Left ventricle myocardium inferior (tissue), 1 donor: Measurements from ENCODE around the gene GJB6. TPM values are rescaled to one million over a fixed set of nuclear protein-coding genes. Genes with fewer than 3 reads are reported as not detected.

Experiments
- DNase-seq: peaks from one replicate; pipeline ENCODE4 v3.0.0-alpha.2; 2020
- H3K27ac ChIP-seq: fragments of 200-600 bp; replicated peaks from 2 replicates; pipeline ENCODE4 v1.8.0; 2021
- H3K27me3 ChIP-seq: fragments of 200-600 bp; 2 replicates; pipeline ENCODE4 v1.8.0; 2021; ENCODE audit warnings: low read depth
- H3K36me3 ChIP-seq: fragments of 200-600 bp; 2 replicates; pipeline ENCODE4 v1.8.0; 2021
- H3K4me1 ChIP-seq: fragments of 200-600 bp; 2 replicates; pipeline ENCODE4 v1.8.0; 2021
- H3K4me3 ChIP-seq: fragments of 200-600 bp; 2 replicates; pipeline ENCODE4 v1.8.0; 2021; ENCODE audit warnings: mild to moderate bottlenecking, moderate library complexity
- H3K9me3 ChIP-seq: fragments of 200-600 bp; replicated peaks from 2 replicates; pipeline ENCODE4 v1.8.0; 2021
- CTCF ChIP-seq: fragments of 200-600 bp; IDR thresholded peaks from 2 replicates; pipeline ENCODE4 v1.8.0; 2021; ENCODE audit warnings: antibody characterized with exemption, mild to moderate bottlenecking, borderline replicate concordance
- intact Hi-C: fragments of 100-400 bp; cut with micrococcal nuclease; formaldehyde crosslinking; loops from one replicate; pipeline ENCODE4 v1.11.0; 2022
- total RNA-seq: library from RNA; stranded (reverse); fragmentation: NEBNext Ultra II Directional; extraction: Animal tissue kit (Norgen Biotek cat#: 25700); gene quantifications from one replicate; pipeline ENCODE4 v1.2.1, GENCODE V29; 2021
- donor health status: DM: no; HTN: yes; CAD: no; lungs with severe emphysema.

Gene GJB6
- total RNA-seq, 1 donor from 2014 or later = not detected

DNA sequence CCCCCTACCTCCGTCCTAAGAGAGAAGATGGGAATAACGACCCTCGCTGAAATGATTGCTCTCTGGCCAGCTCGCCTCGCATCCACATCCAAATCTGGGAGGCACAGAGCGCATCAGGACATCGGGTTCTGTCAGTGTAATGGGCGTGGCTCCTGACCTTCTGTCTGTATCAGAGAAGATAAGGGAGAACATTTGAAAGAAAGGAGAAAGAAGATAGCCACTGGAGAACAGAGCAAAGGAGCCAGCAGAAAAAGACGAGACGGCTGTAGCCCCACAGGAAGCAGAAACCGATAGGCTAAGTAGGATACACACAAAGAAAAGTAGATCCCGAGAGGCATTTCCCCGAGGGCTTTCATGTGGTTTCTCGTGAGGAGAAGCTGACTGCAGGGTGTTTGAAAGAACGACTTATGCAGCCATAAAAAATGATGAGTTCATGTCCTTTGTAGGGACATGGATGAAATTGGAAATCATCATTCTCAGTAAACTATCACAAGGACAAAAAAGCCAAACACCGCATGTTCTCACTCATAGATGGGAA, 25.4 kb downstream of the GJB6 start:
- no peak overlapping the region for H3K4me3 ChIP-seq
- H3K4me1 ChIP-seq = no peaks in the 10 kb centered on the region
- intact Hi-C loops = no loop called here

GRCh38 chr13:20206065-20206697, 25.9 kb downstream of the GJB6 start:
- H3K4me3 ChIP-seq = no peak overlapping the region
- no peak for DNase-seq
- TF ChIP-seq CTCF = no peak
- no peak overlapping the region for H3K27ac ChIP-seq
- intact Hi-C loops = no loop called here
- peaks cover 69% of the 10 kb centered on the region for H3K27me3 ChIP-seq
- peaks cover 16% of the 10 kb centered on the region for H3K9me3 ChIP-seq
- no peaks in the 10 kb centered on the region for H3K36me3 ChIP-seq
- H3K4me1 ChIP-seq = no peaks in the 10 kb centered on the region

More for the DNA sequence above, 25.4 kb downstream of the GJB6 start:
- TF ChIP-seq CTCF = no peak
- DNase-seq = no peak
- Histone ChIP-seq H3K9me3 (peaks cover 10% of the 10 kb centered on the region), H3K36me3 (no peaks in the 10 kb centered on the region), H3K27ac (no peak overlapping the region), H3K27me3 (peaks cover 65% of the 10 kb centered on the region)

- peaks cover 5% of the 10 kb centered on the region for H3K4me1 ChIP-seq
- TF ChIP-seq CTCF = no peak
- intact Hi-C loops = no loop called here
- H3K9me3 ChIP-seq = peaks cover 16% of the 10 kb centered on the region
- no peak for DNase-seq
- H3K27ac ChIP-seq = no peak overlapping the region
- H3K4me3 ChIP-seq = no peak overlapping the region
- peaks cover 57% of the 10 kb centered on the region for H3K27me3 ChIP-seq
- H3K36me3 ChIP-seq = no peaks in the 10 kb centered on the region
Observed at GRCh38 chr13:20198781-20199180, 33.3 kb downstream of the GJB6 start.

DNA sequence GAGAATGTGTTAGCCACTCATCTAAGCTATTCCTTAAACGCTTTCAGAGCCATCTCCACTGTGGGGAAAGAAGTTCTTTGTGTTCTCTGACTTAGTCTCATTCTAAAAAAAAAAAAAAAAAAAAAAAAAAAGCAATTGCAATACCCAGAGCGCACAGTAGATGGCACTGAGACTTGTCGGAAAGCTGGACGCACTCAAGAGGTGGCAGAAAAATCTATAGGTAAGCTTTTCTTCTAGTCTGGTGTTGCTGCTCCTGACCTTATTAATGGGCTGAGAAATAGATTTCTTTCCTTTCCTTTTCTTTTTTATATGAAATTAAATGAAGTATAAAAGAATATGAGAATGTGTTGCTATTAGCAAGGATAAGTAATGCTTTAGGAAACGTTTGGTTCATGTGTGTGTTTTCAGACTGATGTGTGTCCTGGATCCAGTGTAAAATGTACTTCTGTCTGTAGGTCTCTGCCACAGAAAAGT, 34.7 kb downstream of the GJB6 start:
- Histone ChIP-seq H3K9me3 (peaks cover 12% of the 10 kb centered on the region), H3K27me3 (peaks cover 57% of the 10 kb centered on the region), H3K27ac (no peak overlapping the region), H3K36me3 (no peaks in the 10 kb centered on the region), H3K4me3 (no peak overlapping the region), H3K4me1 (peaks cover 19% of the 10 kb centered on the region)
- no peak for DNase-seq
- peak; percentile 80 for TF ChIP-seq CTCF
- intact Hi-C loops = no loop called here

GRCh38 chr13:20195801-20196200, 36.3 kb downstream of the GJB6 start:
- TF ChIP-seq CTCF = no peak
- Histone ChIP-seq H3K36me3 (no peaks in the 10 kb centered on the region), H3K4me3 (no peak overlapping the region), H3K4me1 (peaks cover 29% of the 10 kb centered on the region), H3K9me3 (no peaks in the 10 kb centered on the region), H3K27ac (no peak overlapping the region), H3K27me3 (peaks cover 63% of the 10 kb centered on the region)
- no peak for DNase-seq
- intact Hi-C loops = no loop called here
